Stimulated activated CD4-positive, alpha-beta T cell treated with anti-CD3 and anti-CD28 coated beads, Interleukin-12 subunit alpha, Interleukin-12 subunit beta, amount 100 ng/mL, for 48 hours (primary cell): ENCODE data around the gene KCNC2.

Experiments
- DNase-seq, 3 donors: peaks; one replicate each; pipeline ENCODE4 v3.0.0-alpha.2; 2020; ENCODE audit warnings: low read depth in 2 of 3, low spot score in 1 of 3

The KCNC2 gene

DNA sequence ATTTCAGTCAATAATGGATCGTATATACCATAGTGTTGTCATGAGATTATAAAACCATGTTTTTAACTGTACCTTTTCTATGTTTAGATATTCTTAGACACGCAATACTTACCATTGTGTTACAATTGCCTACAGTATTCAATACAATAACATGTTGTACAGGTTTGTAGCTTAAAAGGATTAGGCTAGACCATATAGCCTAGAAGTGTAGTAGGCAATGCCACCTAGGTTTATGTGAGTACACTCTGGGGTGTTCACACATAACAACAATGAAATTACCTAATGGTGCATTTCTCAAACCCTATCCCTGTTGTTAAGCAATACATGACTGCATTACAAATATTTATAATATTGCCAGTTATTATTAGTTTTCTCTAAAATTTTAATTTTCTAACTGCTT, 144.2 kb downstream of the KCNC2 start:
- no peak for DNase-seq

DNA sequence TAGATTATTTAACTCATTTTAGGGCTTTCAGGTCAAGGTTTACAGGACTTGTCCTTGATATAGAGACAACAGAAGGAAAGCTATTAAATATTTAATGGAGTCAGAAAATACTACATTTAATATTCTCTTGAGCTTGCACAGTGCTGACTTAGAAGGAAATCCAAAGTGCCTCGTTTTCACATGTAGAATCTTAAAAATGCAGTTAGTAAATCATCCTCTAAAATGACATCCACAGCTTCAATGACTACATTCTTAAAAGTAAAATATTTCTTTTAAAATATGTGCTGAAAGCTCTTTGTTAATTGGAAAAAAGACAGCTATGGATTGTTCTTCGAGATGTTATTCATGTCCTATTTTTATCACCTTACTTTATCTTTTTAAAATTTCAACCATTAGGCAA, 146.9 kb downstream of the KCNC2 start:
- DNase-seq: no peak

DNA sequence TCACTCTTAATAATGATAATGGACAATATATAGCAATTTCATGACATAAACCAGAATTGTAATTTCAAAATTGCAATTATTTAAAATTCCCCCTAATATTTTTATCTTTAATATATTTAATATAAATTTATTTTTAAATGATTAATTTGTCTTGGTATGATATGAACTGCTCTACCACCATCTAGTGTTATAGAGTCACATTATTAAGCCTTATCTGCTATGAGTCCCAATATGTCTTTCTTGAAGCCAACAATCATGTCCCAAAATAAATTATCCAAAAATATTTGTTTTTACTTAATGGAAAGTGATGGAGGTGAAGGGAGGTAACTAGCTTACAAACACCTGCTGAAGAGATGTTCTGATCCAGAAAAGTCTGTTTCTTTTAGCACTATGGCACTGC, 151.4 kb downstream of the KCNC2 start:
- DNase-seq: no peak

DNA sequence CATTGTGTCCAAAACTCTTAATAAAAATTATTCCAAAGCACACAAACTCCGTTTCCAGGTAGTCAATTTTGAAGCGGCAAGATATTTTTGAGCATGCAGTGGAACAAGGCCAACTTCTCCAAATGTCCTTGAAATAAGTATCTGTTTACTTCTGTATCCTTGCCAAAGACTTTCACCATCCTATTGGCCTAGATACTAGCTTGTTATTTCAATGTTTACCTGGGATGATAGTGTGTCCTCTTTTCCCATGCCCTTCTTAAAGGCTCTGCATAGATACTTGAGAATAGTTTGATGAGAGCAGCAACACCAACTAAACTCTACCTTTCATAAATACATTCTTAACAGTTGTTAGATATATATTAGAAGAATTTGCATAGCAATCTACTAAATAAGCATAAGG, 160.9 kb downstream of the KCNC2 start:
- no peak for DNase-seq

DNA sequence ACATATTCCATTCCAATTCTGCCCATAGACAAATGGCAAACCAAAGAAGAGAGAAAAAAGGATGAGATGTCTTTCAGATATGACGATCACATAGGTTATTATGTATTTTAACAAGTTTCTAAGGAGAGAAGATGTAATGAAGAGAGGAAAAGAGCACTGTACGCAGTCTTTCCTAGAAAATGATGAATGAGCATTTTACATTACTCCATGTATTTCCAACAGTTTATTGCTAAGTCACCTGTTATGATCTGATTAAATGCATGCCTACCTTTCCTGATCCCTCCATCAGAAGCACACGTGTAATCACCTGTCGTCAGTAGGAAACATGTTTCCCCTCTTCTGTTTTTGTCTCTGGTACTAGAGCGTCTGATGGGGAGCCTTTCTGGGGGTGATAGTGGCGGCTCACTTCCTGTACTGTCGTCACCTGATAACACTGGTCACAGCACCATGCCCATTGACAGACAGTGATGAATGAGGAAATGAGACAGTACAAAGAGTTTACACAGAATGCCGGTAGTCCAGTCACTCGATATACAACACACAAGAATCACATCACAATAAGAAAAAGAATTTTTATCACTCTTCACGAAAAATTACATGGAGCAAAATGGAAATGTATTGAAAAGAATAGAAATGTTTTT, 161.6 kb downstream of the KCNC2 start:
- DNase-seq: no peak

DNA sequence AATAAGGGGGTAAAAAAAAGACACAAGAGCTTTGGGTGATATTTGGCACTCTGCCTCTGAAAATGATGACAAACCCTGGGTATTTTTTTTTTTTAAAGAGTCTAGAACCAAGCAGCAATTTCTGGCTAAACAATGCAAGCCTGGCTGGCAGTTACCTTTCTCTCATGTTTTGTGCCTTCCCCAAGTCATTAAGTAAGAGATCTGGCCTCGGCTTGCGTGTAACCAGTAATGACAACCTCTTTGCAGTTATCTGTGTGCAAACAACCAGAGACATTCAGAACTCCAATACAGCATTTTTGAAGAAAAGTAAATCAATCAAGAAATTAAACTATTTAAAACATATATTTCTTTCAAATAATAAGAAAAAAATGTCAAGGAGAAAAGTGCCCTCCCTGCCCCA, 167.5 kb downstream of the KCNC2 start:
- DNase-seq: no peak

DNA sequence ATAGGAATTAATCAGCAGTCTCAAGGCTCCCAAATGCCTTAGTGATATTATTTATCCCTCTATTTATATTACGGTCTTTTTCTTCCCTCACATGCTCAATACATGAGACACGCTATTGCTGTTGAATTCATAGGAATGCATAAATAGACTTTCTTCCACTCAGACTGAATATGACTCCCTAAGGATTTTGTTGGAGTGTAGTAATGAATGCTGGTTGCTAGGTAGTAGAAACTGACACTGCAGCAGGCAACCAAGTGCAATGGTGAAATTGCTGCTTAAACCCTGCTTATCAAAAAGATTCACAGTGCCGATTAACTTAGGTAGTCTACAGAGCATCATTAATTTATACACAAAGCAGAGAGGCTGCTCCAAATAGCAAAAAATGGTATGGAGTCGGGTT, 168.2 kb downstream of the KCNC2 start:
- DNase-seq: no peak

DNA sequence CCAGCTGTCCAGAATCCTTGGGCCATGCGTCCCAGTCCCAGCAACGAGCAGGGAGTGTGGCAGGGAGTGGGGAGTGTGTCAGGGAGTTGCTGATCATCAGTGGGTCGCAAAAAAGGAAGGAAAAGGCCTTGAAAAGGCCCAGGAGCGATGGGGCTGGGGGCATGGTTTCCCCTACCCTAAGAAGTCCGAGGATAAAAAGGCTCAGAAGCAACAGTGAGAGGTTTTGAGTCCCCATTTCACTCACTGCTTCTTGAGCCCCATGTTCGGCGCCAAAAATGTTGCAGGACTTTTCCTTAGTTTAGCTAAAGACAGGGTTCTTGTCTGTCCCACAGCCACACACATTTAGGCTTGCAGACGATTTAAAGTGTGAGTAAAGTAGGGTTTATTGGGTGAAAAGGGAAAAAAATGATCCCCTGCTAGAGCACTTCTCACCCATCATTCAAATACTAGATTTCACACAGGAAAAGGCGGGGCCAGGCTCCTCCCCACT, 189.5 kb downstream of the KCNC2 start:
- no peak for DNase-seq

DNA sequence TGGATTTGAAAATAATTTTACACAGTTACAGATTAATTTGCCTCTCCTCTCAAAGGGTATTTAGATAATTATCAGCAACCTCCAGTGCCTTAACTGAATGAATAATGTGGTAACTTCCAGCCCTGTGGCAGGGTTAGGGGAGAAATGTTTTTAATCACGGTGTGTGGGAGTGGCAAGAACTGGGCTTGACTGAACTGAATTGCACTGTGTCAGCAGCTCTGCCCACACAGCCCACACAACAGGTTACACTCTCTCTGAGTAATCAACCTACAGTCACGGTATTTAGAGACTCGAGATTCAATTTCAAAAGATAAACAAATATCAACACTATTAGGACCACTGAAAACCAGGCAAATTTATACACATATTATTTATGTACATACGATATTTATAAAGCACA, 198.5 kb downstream of the KCNC2 start:
- DNase-seq: no peak

DNA sequence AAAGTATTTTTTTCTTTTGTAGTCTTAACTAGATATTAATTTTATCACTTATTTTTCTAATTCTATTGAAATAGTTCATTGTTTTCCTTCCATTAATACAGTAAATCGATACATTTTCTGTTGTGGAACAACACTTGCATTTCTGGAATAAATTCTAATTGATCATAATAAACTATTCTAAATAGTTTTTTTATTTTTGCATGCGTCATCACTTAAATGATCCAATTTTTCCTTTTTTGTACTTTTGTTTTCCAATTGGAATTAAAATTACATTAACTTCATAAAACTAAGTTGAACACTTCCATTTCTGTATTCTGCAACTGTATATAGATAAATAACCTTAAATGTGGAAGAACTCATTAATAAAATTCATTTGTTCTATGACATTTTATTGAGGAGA, 202.5 kb downstream of the KCNC2 start:
- no peak for DNase-seq

DNA sequence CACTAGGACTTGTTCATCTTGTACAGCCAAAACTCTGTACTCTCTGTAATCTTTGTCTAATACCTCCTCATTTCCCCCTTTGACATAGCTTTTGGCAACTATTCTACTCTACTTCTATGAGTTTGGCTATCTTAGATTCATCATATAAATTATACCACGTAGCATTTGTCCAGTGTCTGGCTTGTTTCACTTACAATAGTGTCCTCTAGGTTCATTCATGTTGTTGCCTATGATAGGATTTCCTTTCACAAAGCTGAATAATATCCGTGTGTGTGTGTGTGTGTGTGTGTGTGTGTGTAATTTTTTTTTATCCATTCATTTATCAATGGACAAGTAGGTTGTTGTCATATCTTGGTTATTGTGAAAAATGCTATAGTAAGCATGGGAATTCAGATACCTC, 209.5 kb downstream of the KCNC2 start:
- no peak for DNase-seq

DNA sequence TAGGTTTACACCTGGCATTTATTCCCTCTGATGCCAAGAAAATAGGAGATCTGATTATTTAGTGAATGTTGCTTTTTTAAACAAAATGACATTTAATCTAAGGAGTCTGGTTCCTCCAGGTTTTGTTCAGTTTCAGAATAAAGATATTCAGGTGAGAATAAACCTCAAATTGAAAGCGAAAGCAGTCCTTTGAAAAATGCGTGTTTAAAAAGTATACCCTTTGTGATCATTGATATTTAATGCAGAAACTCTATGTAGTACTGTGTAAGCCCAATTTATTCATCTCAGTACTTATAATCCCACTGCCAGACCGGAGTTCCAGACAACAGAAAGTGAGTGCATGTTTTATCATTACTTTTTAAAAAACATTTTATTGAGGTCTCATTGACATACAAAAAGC, 210.2 kb downstream of the KCNC2 start:
- DNase-seq: no peak
